Psoas muscle (tissue), 8 donors: ENCODE measurements around the gene PRDM15. TPM values are rescaled to one million over a fixed set of nuclear protein-coding genes. Genes with fewer than 3 reads are reported as not detected.
A peak's percentile ranks its signal among the peaks of the same experiment; 100 is the strongest.

Experiments
- ATAC-seq, 4 donors: fragments of 200-7000 bp; cut with Tn5 transposase; one replicate each; pipeline ENCODE4 v1.9.1; 2020; ENCODE audit warnings: moderate library complexity in 3 of 4, mild to moderate bottlenecking in 2 of 4
- DNase-seq, 2 donors: peaks; one replicate each; pipeline ENCODE4 v3.0.0-alpha.2; 2020
- H3K27ac ChIP-seq: fragments of 200-600 bp; one replicate; pipeline ENCODE4 v1.8.0; 2022
- H3K27me3 ChIP-seq, 3 donors: fragments of 200-600 bp in 1 of 3; one replicate each; pipeline versions ENCODE4 v1.6.1 to v1.8.0; 2013 to 2022; ENCODE audit warnings: low read length in 2 of 3, mild to moderate bottlenecking in 2 of 3, moderate library complexity in 1 of 3; ENCODE audit not compliant: insufficient read depth in 3 of 3
- H3K36me3 ChIP-seq, 2 donors: fragments of 200-600 bp in 1 of 2; one replicate each; pipeline versions ENCODE4 v1.6.1 to v1.8.0; 2013 to 2022; ENCODE audit warnings: low read depth in 1 of 2, mild to moderate bottlenecking in 1 of 2, moderate library complexity in 1 of 2; ENCODE audit not compliant: insufficient read depth in 1 of 2
- H3K4me1 ChIP-seq: fragments of 200-600 bp; one replicate; pipeline ENCODE4 v1.8.0; 2022
- H3K4me3 ChIP-seq: fragments of 200-600 bp; one replicate; pipeline ENCODE4 v1.8.0; 2022; ENCODE audit warnings: mild to moderate bottlenecking
- H3K9me3 ChIP-seq: fragments of 200-600 bp; one replicate; pipeline ENCODE4 v1.8.0; 2022
- WGBS, 3 donors: extraction: QIAGEN DNeasy Blood & Tissue Kit; methylation state at CpG; one replicate each; pipeline versions ENCODE4 v1.1.6 to v1.1.7; 2013; 5-methylcytosine and 5-hydroxymethylcytosine counted together
- intact Hi-C, 2 donors: fragments of 100-400 bp; cut with DNase I; formaldehyde crosslinking; loops; one replicate each; pipeline versions ENCODE4 v1.11.0 to v1.14.2; 2022
- polyA plus RNA-seq, 3 donors: library from polyadenylated mRNA; stranded (reverse); fragments of 200-250 nt; gene quantifications; one replicate each; pipeline ENCODE4 v1.2.3, GENCODE V29; 2013
- total RNA-seq, 4 donors: library from RNA; stranded (reverse); fragmentation: NEBNext Ultra II Directional in 2 of 4; extraction: Animal tissue kit (Norgen Biotek cat#: 25700) in 2 of 4; gene quantifications; one replicate each; pipeline versions ENCODE4 v1.2.1 to v1.2.4, GENCODE V29; 2021 to 2023
- TF ChIP-seq, protein P1 (sequence below): fragments of 200-600 bp; IDR thresholded peaks from one replicate; pipeline ENCODE4 v1.8.0; 2022; ENCODE audit warnings: antibody characterized with exemption
- donor health status: healthy with polysubstance abuse.
- donor health status: DM: no; HTN: no; CAD: no; lungs with moderate emphysema.
- donor health status: Bipolar disorder and iron deficiency.
- donor health status: healthy.
- donor health status: DM: yes; HTN: yes; CAD: no.
- donor health status: DM: no; HTN: no; CAD: no.
- donor health status: DM: no; HTN: no; CAD: no.
- donor health status: DM: yes; HTN: yes; CAD: no.

PRDM15 gene
- total and polyA plus RNA-seq, 7 donors = 2.2 to 6.4 (median 3.7) TPM

DNA sequence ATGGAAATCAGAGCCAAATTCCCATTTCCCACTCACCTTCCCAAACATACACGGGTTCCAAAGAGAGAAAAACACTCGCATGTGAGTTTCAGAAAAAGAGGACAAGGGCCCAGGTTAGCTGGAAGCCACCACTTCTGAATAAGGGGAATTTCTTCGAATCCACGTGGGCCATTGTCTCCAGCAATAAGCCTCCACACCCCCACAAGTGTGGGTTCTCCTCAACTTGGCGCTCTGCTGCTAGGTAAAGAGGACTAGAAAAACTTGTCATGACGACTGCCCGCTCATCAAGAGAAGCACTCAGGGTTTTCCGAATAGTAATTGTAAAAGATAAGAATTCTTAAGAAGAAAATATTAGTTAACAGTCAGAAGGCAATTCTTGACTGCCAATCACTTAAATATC lies 30.6 kb downstream of the PRDM15 start:
- peaks cover 0 to 27% of the 10 kb centered on the region in 2 donors for H3K36me3 ChIP-seq
- 80 to 89% (median 88%) methylated on average over 8 of the region's 8 CpGs for WGBS, 3 donors
- DNase-seq (no peak), ATAC-seq (no peak)
- no peak overlapping the region for H3K27ac ChIP-seq
- no peak overlapping the region for H3K4me3 ChIP-seq
- intact Hi-C loops = no loop called here
- TF ChIP-seq, protein P1, sequence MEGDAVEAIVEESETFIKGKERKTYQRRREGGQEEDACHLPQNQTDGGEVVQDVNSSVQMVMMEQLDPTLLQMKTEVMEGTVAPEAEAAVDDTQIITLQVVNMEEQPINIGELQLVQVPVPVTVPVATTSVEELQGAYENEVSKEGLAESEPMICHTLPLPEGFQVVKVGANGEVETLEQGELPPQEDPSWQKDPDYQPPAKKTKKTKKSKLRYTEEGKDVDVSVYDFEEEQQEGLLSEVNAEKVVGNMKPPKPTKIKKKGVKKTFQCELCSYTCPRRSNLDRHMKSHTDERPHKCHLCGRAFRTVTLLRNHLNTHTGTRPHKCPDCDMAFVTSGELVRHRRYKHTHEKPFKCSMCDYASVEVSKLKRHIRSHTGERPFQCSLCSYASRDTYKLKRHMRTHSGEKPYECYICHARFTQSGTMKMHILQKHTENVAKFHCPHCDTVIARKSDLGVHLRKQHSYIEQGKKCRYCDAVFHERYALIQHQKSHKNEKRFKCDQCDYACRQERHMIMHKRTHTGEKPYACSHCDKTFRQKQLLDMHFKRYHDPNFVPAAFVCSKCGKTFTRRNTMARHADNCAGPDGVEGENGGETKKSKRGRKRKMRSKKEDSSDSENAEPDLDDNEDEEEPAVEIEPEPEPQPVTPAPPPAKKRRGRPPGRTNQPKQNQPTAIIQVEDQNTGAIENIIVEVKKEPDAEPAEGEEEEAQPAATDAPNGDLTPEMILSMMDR = no peak
- H3K27me3 ChIP-seq = no peaks in the 10 kb centered on the region
- no peaks in the 10 kb centered on the region for H3K9me3 ChIP-seq
- no peaks in the 10 kb centered on the region for H3K4me1 ChIP-seq

DNA sequence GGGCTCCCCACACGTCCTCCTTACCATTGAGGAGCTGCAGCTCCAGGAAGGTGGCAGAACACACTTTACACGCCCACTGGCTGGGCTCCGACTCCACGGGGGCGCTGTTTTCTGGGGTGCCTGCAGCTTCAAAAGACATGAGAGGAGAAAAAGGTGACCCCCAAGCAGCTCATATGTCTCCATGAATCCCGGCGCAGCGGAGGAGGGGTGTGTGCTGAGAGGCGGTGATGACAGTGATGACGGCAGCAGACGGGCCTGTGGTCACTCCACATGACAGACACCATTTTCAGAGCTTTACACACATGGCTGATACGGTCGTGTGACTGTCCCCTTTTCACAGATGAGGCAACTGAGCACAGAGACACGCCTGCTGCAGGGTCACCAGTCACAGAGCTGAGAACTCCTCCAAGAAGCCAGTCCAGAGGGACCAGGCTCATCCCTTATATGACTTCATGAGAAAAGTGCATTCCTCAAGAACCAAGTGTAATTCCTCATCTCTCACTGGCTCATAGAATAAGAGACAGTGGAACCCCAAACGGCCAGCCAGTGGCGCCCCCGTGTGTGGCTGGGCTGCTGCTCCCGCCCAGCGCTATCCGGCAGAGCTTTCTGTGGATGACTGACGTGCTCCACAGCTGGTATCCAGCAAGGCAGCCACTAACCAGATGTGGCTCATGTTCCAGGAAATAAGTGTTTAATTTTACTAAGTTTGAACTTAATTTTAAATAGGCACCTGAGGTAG lies 31.9 kb downstream of the PRDM15 start:
- Histone ChIP-seq H3K27ac (no peak overlapping the region), H3K4me1 (no peaks in the 10 kb centered on the region), H3K4me3 (no peak overlapping the region), H3K36me3 (peaks cover 0 to 14% of the 10 kb centered on the region in 2 donors), H3K27me3 (no peaks in the 10 kb centered on the region), H3K9me3 (no peaks in the 10 kb centered on the region)
- DNase-seq (no peak), ATAC-seq (no peak)
- 76 to 85% (median 83%) methylated on average over 21 of the region's 21 CpGs for WGBS, 3 donors
- TF ChIP-seq, protein P1 = no peak
- intact Hi-C loops = no loop called here

DNA sequence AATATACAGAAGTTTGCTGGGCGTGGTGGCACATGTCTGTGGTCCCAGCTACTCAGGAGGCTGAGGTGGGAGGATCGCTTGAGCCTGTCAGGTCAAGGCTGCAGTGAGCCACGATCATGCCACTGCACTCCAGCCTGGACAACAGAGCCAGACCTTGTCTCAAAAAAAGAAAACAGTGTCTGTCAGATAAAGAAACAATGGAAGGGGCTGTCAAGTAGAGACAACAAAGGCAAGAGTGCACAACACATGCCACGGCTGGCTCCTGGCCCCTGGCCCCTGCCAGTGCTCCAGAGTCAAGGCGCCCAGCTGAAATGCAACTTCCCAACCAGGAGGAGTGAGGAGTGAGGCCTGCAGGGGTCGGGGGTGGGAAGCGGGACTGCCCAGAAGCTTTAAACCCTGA lies 32.6 kb downstream of the PRDM15 start:
- no peaks in the 10 kb centered on the region for H3K4me1 ChIP-seq
- H3K36me3 ChIP-seq = peaks cover 0 to 11% of the 10 kb centered on the region in 2 donors
- H3K27me3 ChIP-seq = no peaks in the 10 kb centered on the region
- no peak overlapping the region for H3K27ac ChIP-seq
- TF ChIP-seq, protein P1 = no peak
- WGBS, 3 donors = 89 to 93% (median 90%) methylated on average over 7 of the region's 7 CpGs
- no peak for DNase-seq
- no peak for ATAC-seq
- H3K4me3 ChIP-seq = no peak overlapping the region
- intact Hi-C loops = no loop called here
- no peaks in the 10 kb centered on the region for H3K9me3 ChIP-seq

DNA sequence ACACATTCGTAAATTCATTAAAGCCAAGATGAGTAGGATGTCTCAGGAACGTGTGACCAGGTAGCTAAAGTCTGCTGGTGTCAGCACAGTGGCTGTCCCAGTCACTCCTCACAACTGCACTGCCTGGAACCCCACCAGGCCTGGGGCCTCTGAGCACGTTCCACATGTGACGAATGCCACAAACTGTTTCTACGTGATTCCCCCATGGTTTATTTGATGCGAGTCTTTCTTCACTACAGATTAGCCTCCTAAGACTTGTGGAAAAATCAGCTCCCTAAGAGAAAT lies 33.2 kb downstream of the PRDM15 start:
- TF ChIP-seq, protein P1 = no peak
- Histone ChIP-seq H3K4me1 (no peaks in the 10 kb centered on the region), H3K27ac (no peak overlapping the region), H3K36me3 (peaks cover 0 to 11% of the 10 kb centered on the region in 2 donors), H3K27me3 (no peaks in the 10 kb centered on the region), H3K4me3 (no peak overlapping the region), H3K9me3 (no peaks in the 10 kb centered on the region)
- peak in 2 of 4 donors; percentile 67 to 69 for ATAC-seq
- intact Hi-C loops = no loop called here
- no peak for DNase-seq
- 75 to 84% (median 81%) methylated on average over 6 of the region's 6 CpGs for WGBS, 3 donors
